Body of pancreas (tissue), 4 donors: Measurements from ENCODE around the gene CFAP70.

Experiments used
- CTCF ChIP-seq, 7 experiments: fragments of 450-650 bp in 4 of 7; fragments of 200-600 bp in 3 of 7; sonication (generic) in 3 of 7; IDR thresholded peaks; one replicate each; pipeline ENCODE4 v1.5.1; 2016 to 2019; ENCODE audit warnings: antibody characterized with exemption in 7 of 7
- POLR2A ChIP-seq, 3 donors: fragments of 450-650 bp; IDR thresholded peaks; one replicate each; pipeline ENCODE4 v1.6.1; 2016; ENCODE audit warnings: antibody characterized with exemption in 3 of 3, mild to moderate bottlenecking in 2 of 3

GRCh38 chr10:73401636-73402035, 43.0 kb upstream of the CFAP70 start:
- TF ChIP-seq CTCF (IDR thresholded peaks at IDR 0.05) (no peak), POLR2A (IDR thresholded peaks at IDR 0.05) (no peak)
